Measurements from ENCODE around the gene MARVELD2. TPM values are rescaled to one million over a fixed set of nuclear protein-coding genes. Genes with fewer than 3 reads are reported as not detected.

Gene MARVELD2
- total and polyA plus RNA-seq, 2 of the 13 experiments (the other 11 are each of a cell fraction or from before 2014, with no cell fraction given): 11.1 to 15.4 TPM

GRCh38 chr5:69414885-69415583 is at the start of gene MARVELD2 (continued):
- TF ChIP-seq RERE (CRISPR knock-in tag; IDR thresholded peaks at IDR 0.05; ENCODE audit: low read depth) (no peak), THAP11 (CRISPR knock-in tag; IDR thresholded peaks at IDR 0.05) (no peak; the same call in 1 of the 2 replicates), ZNF572 (CRISPR knock-in tag; IDR thresholded peaks at IDR 0.05) (no peak), ZNF329 (CRISPR knock-in tag; IDR thresholded peaks at IDR 0.05; ENCODE audit: low read depth) (no peak), ZNF614 (CRISPR knock-in tag; IDR thresholded peaks at IDR 0.05; ENCODE audit: borderline replicate concordance) (peak; percentile 35; the same call in 1 of the 2 replicates), CBX1 (IDR thresholded peaks at IDR 0.05; ENCODE audit: low read depth) (peak; percentile 64), MED13 (CRISPR knock-in tag; IDR thresholded peaks at IDR 0.05) (no peak), ZNF510 (CRISPR knock-in tag; IDR thresholded peaks at IDR 0.05; ENCODE audit: low read depth) (no peak), ZNF343 (CRISPR knock-in tag; IDR thresholded peaks at IDR 0.05) (0 out of 2 replicates have a peak, but pooled peaks have one; percentile 29), HIVEP1 (CRISPR knock-in tag; IDR thresholded peaks at IDR 0.05) (peak; percentile 5; the same call in 1 of the 2 replicates), SNRNP70 (IDR thresholded peaks at IDR 0.05; ENCODE audit: low read depth, low read length) (no peak), ZSCAN30 (CRISPR knock-in tag; IDR thresholded peaks at IDR 0.05) (no peak), ZBTB26 (CRISPR knock-in tag; IDR thresholded peaks at IDR 0.05; ENCODE audit: borderline replicate concordance) (no peak), HOXA9 (CRISPR knock-in tag; IDR thresholded peaks at IDR 0.05; ENCODE audit: borderline replicate concordance) (peak; percentile 75), ETV6 (CRISPR knock-in tag; conservative IDR thresholded peaks at IDR 0.05) (peak; percentile 66; the same call in 1 of the 2 replicates), ONECUT2 (CRISPR knock-in tag; IDR thresholded peaks at IDR 0.05) (no peak), IRF1 (CRISPR knock-in tag; IDR thresholded peaks at IDR 0.05; ENCODE audit: low read depth) (no peak), DMTF1 (CRISPR knock-in tag; IDR thresholded peaks at IDR 0.05) (no peak)

All from HepG2 (cell line).